Erythroblast (primary cell): ENCODE measurements around the gene AURKAIP1.
A peak's percentile ranks its signal among the peaks of the same experiment; 100 is the strongest.
"Not testable (repeated sequence)": the region's sequence is repeated elsewhere in the genome, so short reads cannot be mapped to it uniquely, and the experiment has no call there.

Experiments
- DNase-seq, 2 experiments: peaks; one replicate each; lab custom pipeline; 2025; lab: John Stamatoyannopoulos, UW
- GATA1 ChIP-seq: IDR thresholded peaks from 2 replicates; pipeline ENCODE4 v1.6.1; 2011; ENCODE audit warnings: low read depth, mild to moderate bottlenecking, control low read depth, low read length, moderate library complexity
- POLR2A ChIP-seq: IDR thresholded peaks from 2 replicates; pipeline ENCODE4 v1.6.1; 2011; ENCODE audit warnings: mild to moderate bottlenecking, low read length

The AURKAIP1 gene

DNA sequence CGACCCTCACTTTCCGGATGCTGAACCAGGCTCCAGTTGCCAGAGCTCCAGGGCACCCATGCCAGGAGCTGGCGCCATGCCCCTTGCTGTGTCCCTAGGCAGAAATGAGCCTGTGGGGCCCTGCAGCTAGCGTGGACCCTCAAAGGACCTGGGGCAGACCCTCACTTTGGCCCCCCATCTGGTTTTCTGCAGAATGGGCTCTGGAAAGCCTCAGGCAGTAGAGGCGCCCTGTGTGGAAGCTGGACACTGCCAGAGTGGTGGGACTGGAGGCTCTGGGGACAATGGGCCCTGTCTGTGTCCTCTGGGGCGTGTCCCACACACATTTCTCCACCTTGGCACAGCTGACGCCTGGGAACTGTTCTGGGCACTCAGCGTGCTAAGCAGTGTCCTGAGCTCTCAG, 6.3 kb upstream of the AURKAIP1 start:
- DNase-seq, result no peak
- TF ChIP-seq POLR2A, result no peak

GRCh38 chr1:1380860-1381259, 5.9 kb upstream of the AURKAIP1 start:
- no peak for TF ChIP-seq GATA1
- no peak for TF ChIP-seq POLR2A
- no peak for DNase-seq

- no peak for DNase-seq
- TF ChIP-seq GATA1 (no peak), POLR2A (no peak)
These were observed 2.7 kb upstream of the AURKAIP1 start for GRCh38 chr1:1377540-1378205.

- no peak for DNase-seq
These were observed 1.7 kb upstream of the AURKAIP1 start for GRCh38 chr1:1376551-1377226.

GRCh38 chr1:1374589-1374928, 448 bp downstream of the AURKAIP1 start:
- no peak for DNase-seq

More at GRCh38 chr1:1376551-1377226, 1.7 kb upstream of the AURKAIP1 start:
- no peak for TF ChIP-seq POLR2A
- TF ChIP-seq GATA1, result no peak

DNA sequence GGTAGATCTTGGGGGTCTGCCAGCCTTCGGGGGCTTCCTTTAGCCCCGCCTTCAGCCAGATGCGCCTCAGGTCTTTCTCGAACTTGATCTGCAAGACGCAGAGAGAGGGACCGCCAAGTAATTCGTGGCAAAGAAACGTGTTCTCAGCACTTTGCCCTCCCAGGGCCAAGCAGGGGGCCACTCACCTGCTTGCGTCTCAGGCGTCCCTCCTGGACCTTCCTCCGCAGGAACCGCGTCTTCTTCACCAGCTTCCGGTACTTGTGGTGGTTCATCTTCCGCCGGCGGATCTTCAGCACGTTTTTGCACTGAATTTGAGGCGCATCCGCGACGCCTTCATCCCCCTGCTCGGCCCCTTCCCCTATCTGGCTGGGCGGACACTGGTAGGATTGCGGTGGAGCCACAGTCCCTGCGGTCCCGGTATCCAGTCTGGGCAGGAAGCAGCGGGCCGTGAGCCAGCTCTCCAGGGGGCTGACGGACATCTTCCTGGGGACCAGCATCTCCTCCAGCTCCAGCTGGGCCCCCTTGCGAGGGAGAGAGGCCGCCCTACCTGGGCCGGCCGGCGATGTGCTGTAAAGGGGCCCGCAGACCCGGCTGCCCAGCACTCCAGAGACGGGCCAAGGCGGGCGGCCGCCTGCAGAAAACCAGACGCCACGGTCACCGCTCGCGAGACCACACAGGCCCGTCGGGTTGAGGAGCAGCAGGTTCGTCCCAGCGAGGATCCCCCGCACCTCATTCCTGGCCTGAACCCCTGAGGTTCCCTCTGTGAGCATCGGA, 1.0 kb downstream of the AURKAIP1 start:
- TF ChIP-seq GATA1 (no peak), POLR2A (no peak)
- DNase-seq, result peak; percentile 42 to 56

More at GRCh38 chr1:1374589-1374928, 448 bp downstream of the AURKAIP1 start:
- TF ChIP-seq POLR2A, result no peak
- TF ChIP-seq GATA1, result no peak

- TF ChIP-seq POLR2A, result no peak
- TF ChIP-seq GATA1, result no peak
- DNase-seq, result no peak
These were observed 1.8 kb downstream of the AURKAIP1 start for GRCh38 chr1:1373051-1373814.

DNA sequence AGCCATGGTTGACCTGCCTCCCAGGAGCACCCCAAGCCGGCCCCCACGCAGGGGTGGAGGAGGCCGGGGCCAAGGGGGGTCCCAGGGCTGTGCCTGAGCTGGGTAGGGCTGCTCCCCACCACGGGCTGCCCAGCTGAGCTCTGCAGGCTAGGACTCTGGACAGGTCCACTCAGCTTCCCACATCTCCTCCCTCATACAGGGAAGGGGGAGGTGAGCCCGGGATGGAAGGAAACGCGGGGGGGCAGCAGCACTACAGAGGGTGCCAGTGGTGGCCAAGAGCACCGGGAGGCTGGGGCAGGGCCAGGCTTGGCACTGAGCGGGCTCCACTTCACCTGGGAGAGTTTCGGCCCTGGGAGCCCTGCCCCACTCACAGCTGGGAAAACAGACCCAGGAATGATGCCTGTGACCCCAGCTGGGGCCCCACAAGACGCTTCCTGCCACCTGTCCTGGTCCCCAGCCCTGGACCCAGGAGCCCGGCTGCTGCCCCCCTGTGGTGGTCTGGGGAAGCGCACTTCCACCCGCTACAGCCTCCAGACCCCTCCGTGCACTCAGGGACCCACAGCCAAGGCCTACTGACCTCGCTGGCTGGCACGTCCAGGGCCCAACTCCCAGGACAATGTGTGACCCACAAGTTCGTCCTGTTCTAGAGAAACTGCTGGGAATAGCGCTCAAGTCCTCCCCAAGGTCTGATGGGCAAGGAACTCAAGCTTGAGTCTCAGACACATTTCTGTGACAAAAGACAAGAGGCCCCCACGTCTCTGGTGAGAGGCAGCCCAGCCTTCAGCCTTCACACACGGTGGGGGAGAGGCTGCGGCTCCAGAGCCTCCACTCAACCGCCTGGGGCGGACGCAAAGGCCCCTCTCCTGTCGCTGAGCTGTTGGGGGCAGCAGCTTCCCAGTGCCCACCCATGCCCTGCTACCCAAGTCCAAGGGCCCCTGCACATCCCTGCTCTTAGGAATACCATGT, 3.0 kb downstream of the AURKAIP1 start:
- DNase-seq, result peak; percentile 63 to 79
- no peak for TF ChIP-seq GATA1
- no peak for TF ChIP-seq POLR2A

DNA sequence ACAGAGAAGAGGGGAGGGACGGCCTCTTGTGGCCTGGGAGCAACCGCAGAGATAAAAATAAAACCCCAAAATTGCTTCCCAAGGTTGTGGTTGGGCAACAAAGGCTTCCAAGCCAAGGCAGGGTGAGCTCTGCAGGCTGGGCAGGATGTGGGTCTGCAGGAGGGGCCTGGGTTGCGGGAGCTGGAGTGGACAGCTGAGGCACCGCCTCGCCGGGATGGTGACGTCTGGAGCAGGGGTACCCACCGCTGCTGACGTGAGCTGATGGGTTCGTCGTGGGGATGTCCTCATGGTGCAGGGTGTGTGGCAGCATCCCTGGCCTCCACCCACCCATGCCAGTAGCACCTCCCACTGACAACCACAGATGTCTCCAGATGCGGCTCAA, 3.7 kb downstream of the AURKAIP1 start:
- TF ChIP-seq POLR2A (peak; percentile 28), GATA1 (no peak)
- DNase-seq, result no peak

DNA sequence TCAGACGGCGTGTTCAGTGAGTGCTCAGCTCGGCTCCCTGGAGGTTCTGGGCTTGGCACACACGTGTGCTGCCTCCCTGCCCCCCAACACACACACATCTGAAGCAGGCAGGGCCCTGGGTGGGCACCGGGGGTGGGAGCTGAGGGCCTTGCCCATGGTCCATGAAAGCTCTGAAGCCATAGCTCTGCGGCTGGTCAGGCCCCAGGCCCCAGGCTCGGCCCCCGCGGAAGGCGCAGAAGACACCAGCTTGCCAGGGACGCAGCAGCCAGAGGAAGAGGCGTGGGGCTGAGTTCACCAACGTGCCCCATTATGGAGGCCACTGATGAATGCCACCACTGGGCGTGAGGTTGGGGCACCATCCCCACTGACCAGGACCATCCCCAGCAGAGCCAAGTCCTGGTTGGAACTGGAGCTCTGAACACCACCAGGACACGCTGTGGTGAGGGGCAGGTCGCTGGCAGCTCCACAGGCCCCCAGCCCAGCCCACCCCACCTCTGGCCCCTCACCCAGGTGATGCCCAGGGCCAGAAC, 4.2 kb downstream of the AURKAIP1 start:
- DNase-seq, result no peak
- no peak for TF ChIP-seq POLR2A
- no peak for TF ChIP-seq GATA1

DNA sequence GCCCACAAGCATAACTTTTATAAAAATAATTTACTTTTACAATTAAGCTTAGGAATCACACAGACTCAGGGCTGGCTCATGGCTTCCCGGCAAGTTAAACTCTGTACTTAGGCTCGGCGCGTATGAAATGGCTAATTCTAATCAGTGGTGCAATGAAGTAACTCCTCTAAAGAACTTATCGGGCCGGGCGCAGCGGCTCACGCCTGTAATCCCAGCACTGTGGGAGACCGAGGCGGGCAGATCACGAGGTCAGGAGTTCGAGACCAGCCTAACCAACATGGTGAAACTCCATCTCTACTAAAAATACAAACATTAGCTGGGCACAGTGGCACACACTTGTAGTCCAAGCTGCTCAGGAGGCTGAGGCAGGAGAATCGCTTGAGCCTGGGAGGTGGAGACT, 4.9 kb downstream of the AURKAIP1 start:
- DNase-seq, result not testable (repeated sequence)

DNA sequence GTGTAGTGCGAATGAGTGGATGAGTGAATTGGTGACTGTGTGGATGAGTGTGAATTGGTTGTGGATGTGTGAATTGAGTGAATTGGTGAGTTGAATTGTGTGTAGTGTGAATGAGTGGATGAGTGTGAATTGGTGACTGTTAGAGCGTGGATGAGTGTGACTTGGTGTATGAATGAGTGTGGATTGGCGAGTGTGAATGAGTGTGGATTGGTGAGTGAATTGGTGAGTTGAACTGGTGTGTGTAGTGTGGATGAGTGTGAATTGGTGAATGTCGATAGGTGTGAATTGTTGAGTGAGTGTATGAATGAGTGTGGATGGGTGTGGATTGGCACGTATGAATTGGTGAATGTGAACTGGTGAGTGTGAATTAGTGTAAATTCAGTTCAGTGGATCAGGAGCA, 7.7 kb downstream of the AURKAIP1 start:
- TF ChIP-seq GATA1 (no peak), POLR2A (no peak)
- peak in 1 of 2 experiments; percentile 71 for DNase-seq

DNA sequence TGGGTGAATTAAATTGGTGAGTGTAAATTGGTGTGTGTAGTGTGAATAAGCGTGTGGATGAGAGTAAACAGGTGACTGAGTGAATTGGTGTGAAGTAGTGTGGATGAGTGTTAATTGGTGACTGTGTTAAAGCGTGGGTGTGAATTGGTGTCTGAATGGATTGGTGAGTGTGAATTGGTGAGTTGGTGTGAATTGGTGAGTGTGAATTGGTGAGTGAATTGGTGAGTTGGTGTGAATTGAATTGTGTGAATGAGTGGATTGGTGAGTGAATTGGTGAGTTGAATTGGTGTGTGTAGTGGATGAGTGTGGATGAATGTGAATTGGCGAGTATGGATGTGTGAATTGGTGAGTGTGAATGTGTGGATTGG, 8.3 kb downstream of the AURKAIP1 start:
- TF ChIP-seq GATA1 (no peak), POLR2A (no peak)
- peak in 1 of 2 experiments; percentile 74 for DNase-seq
